Measurements from ENCODE around the gene MTA3.

Gene MTA3

DNA sequence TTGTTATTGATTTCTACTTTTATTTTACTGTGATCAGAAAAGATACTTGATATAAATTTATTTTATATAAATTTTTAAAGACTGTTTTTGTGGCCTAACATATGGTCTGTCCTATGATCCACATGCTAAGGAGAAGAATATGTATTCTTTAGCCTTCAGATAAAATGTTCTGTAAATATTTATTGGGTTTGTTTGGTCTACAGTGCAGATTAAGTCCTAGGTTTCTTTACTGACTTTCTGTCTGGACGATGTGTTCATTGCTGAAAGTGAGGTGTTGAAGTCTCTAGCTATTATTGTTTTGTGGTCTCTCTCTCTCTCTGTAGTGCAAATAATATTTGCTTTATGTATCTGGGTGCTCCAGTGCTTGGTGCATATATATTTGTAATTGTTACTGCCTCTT is 165.4 kb downstream of the MTA3 start:
- no peak for DNase-seq (ENCODE audit: low spot score)

GRCh38 chr2:42736598-42737322 is 168.3 kb downstream of the MTA3 start:
- no peak for DNase-seq (ENCODE audit: low spot score)

DNA sequence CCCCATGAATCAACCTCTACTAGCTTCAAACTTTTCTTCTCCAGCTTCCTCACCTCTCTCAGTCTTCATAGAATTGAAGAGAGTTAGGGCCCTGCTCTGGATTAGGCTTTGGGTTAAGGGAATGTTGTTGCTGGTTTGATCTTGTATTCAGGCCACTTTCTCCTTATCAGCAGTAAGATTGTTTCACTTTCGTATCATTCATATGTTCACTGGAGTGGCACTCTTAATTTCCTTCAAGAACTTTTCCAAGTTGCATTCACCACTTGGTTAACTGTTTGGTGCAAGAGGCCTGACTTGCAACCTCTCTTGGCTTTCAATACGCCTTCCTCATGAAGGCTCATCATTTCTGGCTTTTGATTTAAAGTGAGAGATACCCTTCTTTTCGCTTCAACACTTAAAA is 172.7 kb downstream of the MTA3 start:
- no peak for DNase-seq (ENCODE audit: low spot score)

- DNase-seq (ENCODE audit: low spot score): peak; percentile 48
Measured at GRCh38 chr2:42742740-42743658, 174.6 kb downstream of the MTA3 start.

DNA sequence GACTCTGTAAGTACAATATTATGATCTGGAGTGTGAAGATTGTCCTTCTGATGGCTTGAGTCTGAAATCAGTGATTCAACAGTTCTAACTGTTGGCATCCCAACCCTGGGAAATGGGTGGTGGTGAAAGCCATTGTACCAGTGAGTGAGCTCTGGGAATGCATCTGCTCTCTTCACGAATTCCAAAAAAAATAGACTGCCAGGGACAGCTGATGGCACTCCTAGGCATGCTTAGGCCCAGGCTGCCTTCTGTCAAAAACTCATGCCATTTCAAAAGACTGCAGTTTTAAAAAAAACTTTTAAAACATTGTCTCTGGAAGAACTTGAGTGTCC is 175.2 kb downstream of the MTA3 start:
- no peak for DNase-seq (ENCODE audit: low spot score)

- DNase-seq (ENCODE audit: low spot score): no peak
Measured at GRCh38 chr2:42744545-42745082, 176.2 kb downstream of the MTA3 start.

DNA sequence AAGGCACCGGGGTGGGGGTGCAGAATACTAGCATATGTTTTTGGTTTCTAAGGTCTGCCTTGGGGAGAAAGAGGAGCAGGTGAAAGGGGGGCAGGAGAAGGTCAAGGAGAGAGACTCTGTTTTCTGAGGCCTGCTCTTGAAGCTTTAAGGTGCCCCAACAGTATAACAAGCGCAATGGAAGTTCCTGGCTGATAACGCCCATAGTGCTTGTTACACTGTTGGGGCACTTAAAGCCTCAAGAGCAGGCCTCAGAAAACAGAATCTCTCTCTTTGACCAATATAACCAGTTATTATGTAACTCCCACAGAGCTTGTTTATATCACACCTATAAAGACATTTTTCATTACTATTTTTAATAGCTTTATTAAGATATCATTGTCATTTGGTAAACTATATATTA is 179.0 kb downstream of the MTA3 start:
- DNase-seq (ENCODE audit: low spot score): no peak

GRCh38 chr2:42748840-42749239 is 180.4 kb downstream of the MTA3 start:
- DNase-seq (ENCODE audit: low spot score): no peak

GRCh38 chr2:42752314-42752713 is 183.9 kb downstream of the MTA3 start:
- DNase-seq (ENCODE audit: low spot score): no peak

- DNase-seq (ENCODE audit: low spot score): no peak
Measured at GRCh38 chr2:42752816-42753813, 184.7 kb downstream of the MTA3 start.

DNA sequence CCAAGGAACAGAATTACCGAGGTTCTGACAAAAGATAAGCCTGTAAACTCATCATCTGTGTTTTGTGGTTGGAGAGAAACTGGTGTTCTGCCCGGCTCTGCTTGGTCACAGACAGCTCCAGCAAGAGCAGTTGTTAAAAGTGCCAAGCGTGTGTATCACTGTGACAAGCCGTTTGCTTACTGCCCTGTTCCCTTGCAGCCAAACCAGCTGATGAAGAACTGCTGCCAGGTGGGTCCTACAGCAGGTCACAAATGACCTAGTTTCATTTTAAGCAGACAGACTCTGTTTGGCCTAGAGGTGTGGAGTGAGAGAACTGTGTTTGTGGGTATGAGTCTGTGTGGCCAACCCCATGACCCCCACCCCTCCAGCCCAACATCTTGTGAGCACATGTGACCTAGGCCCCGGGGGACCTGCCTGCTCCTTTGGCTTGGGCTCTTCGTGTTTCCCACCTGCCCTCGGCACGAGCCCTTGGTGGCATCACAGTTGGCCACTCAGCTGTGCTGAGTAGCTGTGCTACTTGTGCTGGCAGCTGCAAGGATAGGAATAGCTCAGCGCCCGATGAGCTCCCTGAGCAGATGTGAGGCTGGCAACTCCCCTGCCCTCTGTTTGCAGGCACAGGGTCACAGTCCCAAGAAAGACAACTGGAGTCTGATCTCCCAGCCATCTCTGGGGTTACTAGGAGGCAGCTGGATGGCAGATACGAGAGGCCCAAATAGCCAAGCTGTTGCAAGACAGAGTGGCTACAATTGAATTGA is 185.8 kb downstream of the MTA3 start:
- DNase-seq (ENCODE audit: low spot score): no peak

GRCh38 chr2:42754776-42755140 is 186.3 kb downstream of the MTA3 start:
- no peak for DNase-seq (ENCODE audit: low spot score)

GRCh38 chr2:42755191-42755880 is 186.9 kb downstream of the MTA3 start:
- no peak for DNase-seq (ENCODE audit: low spot score)

- no peak for DNase-seq (ENCODE audit: low spot score)
Measured at GRCh38 chr2:42756150-42756775, 187.8 kb downstream of the MTA3 start.

DNA sequence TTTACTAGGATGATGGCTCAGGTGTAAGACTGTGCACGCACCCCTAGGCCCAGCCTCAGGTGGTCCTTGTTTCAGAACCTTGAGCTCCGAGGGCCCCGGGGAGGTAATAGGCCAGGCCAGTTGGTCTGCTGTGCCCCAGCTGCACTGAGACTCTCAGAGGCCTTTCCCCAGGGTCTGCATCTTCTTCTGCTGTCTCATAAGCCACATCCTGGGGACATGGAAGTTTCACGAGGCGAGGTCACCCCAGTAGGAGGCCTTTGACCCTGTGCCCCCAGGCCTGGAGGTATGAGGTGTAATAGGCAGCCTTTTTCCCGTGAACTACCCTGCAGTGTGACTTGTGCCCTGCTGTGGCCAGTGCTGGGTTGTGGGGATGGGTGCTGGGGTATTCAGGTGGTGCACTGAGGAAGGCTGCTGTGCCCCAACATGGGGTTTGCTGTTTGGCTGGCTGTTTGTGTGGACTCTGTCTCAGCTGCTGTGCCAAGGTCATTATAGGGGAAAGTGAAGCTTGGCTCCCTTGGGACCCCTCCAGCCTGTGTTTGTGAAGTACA is 188.6 kb downstream of the MTA3 start:
- DNase-seq (ENCODE audit: low spot score): no peak

DNA sequence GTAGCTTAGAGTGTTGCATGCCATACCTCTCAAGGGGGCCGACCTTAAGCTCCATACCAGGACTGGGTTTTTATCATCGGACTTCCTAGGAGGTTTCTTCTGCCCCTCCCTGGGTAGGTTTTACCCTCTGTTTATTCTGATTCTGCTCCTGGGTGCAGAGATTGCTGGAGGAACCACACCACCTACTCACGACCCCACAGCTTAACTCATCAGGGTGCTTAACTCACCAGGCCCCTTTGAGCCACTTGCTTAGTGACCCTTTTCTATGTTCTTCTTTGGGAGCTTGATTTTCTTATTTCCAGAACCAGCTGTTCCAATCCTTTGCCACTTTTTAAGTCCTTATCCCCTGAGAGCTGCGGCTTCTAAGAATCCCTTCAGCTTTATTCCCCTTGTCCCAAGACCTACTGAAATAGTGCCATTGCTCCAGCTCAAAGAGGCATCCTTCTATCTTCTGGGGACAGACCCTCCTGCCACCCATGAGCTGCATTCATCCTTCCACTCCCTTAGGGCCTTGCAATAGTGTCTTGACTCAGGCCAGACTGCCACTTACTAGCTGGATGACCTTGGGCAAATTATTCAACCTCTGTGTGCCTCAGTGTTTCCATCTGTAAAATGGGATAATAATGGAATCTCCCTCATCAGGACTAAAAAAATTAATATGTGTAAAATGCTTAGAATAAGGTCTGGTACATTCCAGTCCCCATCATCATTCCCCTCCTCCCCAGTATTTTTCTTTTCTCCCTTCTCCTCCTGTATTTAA is 189.7 kb downstream of the MTA3 start:
- DNase-seq (ENCODE audit: low spot score): no peak

DNA sequence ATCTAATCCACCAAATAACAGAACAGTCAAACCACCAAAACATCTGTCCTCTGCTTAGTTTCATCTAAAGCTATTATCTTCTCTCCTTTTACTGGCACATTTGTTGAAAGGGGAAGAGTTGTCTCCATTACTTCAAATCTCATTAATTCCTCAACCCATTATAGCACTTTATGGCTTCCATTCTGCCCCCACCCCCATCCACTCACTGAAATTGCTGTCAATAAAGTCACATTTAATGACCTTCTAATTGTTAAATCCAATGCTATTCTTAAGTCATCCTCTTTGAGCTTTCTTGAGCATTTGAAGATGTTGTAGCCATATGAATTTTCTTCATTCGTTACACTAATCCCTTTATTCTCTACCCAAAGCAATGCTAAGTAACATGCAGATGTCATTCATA is 190.3 kb downstream of the MTA3 start:
- DNase-seq (ENCODE audit: low spot score): no peak

GRCh38 chr2:42761554-42761953 is 193.1 kb downstream of the MTA3 start:
- no peak for DNase-seq (ENCODE audit: low spot score)

DNA sequence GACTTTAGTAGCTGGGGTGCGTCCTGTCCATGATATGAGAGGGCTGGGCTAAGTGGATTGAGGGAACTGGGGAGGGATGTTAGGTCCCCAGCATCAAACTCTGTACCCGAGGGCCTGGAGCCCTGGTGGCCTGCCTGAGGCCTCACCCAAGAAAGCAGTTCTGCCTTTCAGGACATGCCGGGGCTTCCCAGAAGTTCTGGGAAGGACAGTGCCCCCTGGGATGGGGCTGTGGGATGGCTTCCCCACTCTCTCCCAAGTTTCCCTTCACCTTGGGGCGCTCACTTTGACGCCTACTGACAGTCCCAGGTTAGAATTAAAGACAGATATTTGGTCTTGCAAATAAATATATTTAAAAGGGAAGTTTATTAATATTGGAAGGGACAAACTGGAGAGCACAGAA is 193.7 kb downstream of the MTA3 start:
- DNase-seq (ENCODE audit: low spot score): no peak

Measured in COLO829 (cell line).